ENCODE data around the gene FKBP3. TPM values are rescaled to one million over a fixed set of nuclear protein-coding genes. Genes with fewer than 3 reads are reported as not detected.

The FKBP3 gene
- total and polyA plus RNA-seq, 7 experiments from 2014 or later: 31.7 to 82.6 (median 55.4) TPM

- Mint-ChIP-seq H3K4me3 (no peak overlapping the region), H3K27me3 (no peaks in the 10 kb centered on the region), H3K9me3 (no peaks in the 10 kb centered on the region), H3K36me3 (no peaks in the 10 kb centered on the region), H3K27ac (peak overlapping the region in 1 of 9 donors; percentile 54), H3K4me1 (peaks cover 0 to 10% (median 8%) of the 10 kb centered on the region in 7 donors)
- H3K4me1 ChIP-seq (ENCODE audit: control insufficient read depth in 2 of 2, insufficient read depth in 2 of 2, low read length in 2 of 2): peaks cover 1 to 2% of the 10 kb centered on the region in 2 donors
- no peaks in the 10 kb centered on the region for H3K9me3 ChIP-seq (ENCODE audit: control insufficient read depth in 2 of 3, low read length in 3 of 3)
- no peak for DNase-seq
- intact Hi-C loops (cut with micrococcal nuclease): no loop called here
- H3K27me3 ChIP-seq (ENCODE audit: control insufficient read depth in 2 of 2, insufficient read depth in 2 of 2, low read length in 2 of 2): no peaks in the 10 kb centered on the region
- no peak for ATAC-seq
- ChIA-PET POLR2A (no interaction called here), CTCF (no interaction called here)
- no peaks in the 10 kb centered on the region for H3K36me3 ChIP-seq (ENCODE audit: control insufficient read depth in 2 of 3, insufficient read depth in 3 of 3, low read length in 3 of 3)
- no peak overlapping the region for H3K27ac ChIP-seq (ENCODE audit: low read depth, low read length)
- H3K4me3 ChIP-seq (ENCODE audit: low read length): no peak overlapping the region
Measured at GRCh38 chr14:45078323-45078722, 56.0 kb downstream of the FKBP3 start.

GRCh38 chr14:45073231-45073879 is 60.9 kb downstream of the FKBP3 start:
- ATAC-seq (no peak), DNase-seq (no peak)
- no peaks in the 10 kb centered on the region for H3K27me3 ChIP-seq (ENCODE audit: control insufficient read depth in 2 of 2, insufficient read depth in 2 of 2, low read length in 2 of 2)
- Mint-ChIP-seq H3K27me3 (no peaks in the 10 kb centered on the region), H3K4me1 (peaks cover 0 to 2% (median 0%) of the 10 kb centered on the region in 7 donors), H3K27ac (no peak overlapping the region), H3K9me3 (no peaks in the 10 kb centered on the region), H3K4me3 (no peak overlapping the region), H3K36me3 (peaks cover 0 to 12% (median 3%) of the 10 kb centered on the region in 5 donors)
- no peaks in the 10 kb centered on the region for H3K36me3 ChIP-seq (ENCODE audit: control insufficient read depth in 2 of 3, insufficient read depth in 3 of 3, low read length in 3 of 3)
- intact Hi-C loops (cut with micrococcal nuclease): no loop called here
- H3K4me1 ChIP-seq (ENCODE audit: control insufficient read depth in 2 of 2, insufficient read depth in 2 of 2, low read length in 2 of 2): no peaks in the 10 kb centered on the region
- H3K9me3 ChIP-seq (ENCODE audit: control insufficient read depth in 2 of 3, low read length in 3 of 3): no peaks in the 10 kb centered on the region
- CTCF ChIA-PET: no interaction called here
- no peak overlapping the region for H3K4me3 ChIP-seq (ENCODE audit: low read length)
- POLR2A ChIA-PET: interaction anchor here (0.7 kb wide), 1 partner anchor 9 kb away, joined by 4 read pairs; no protein-coding TSS in a partner anchor
- no peak overlapping the region for H3K27ac ChIP-seq (ENCODE audit: low read depth, low read length)

- ChIA-PET POLR2A (no interaction called here), CTCF (no interaction called here)
- no peak overlapping the region for H3K4me3 Mint-ChIP-seq
Measured at GRCh38 chr14:45072126-45072525, 62.2 kb downstream of the FKBP3 start.

GRCh38 chr14:45070215-45070614 is 64.1 kb downstream of the FKBP3 start:
- H3K4me3 ChIP-seq (ENCODE audit: low read length): no peak overlapping the region
- H3K36me3 ChIP-seq (ENCODE audit: control insufficient read depth in 2 of 3, insufficient read depth in 3 of 3, low read length in 3 of 3): no peaks in the 10 kb centered on the region
- H3K4me3 Mint-ChIP-seq: no peak overlapping the region
- H3K9me3 ChIP-seq (ENCODE audit: control insufficient read depth in 2 of 3, low read length in 3 of 3): no peaks in the 10 kb centered on the region
- no peak overlapping the region for H3K27ac Mint-ChIP-seq
- peaks cover 0 to 6% (median 0%) of the 10 kb centered on the region in 7 donors for H3K4me1 Mint-ChIP-seq
- H3K27ac ChIP-seq (ENCODE audit: low read depth, low read length): no peak overlapping the region
- H3K4me1 ChIP-seq (ENCODE audit: control insufficient read depth in 2 of 2, insufficient read depth in 2 of 2, low read length in 2 of 2): no peaks in the 10 kb centered on the region
- ATAC-seq: no peak
- no peaks in the 10 kb centered on the region for H3K27me3 ChIP-seq (ENCODE audit: control insufficient read depth in 2 of 2, insufficient read depth in 2 of 2, low read length in 2 of 2)
- no peaks in the 10 kb centered on the region for H3K9me3 Mint-ChIP-seq
- ChIA-PET CTCF (no interaction called here), POLR2A (no interaction called here)
- no peaks in the 10 kb centered on the region for H3K27me3 Mint-ChIP-seq
- intact Hi-C loops (cut with micrococcal nuclease): no loop called here
- peaks cover 0 to 13% (median 5%) of the 10 kb centered on the region in 5 donors for H3K36me3 Mint-ChIP-seq
- no peak for DNase-seq

More at GRCh38 chr14:45072126-45072525, 62.2 kb downstream of the FKBP3 start:
- Mint-ChIP-seq H3K4me1 (peaks cover 0 to 6% (median 0%) of the 10 kb centered on the region in 7 donors), H3K9me3 (no peaks in the 10 kb centered on the region), H3K27ac (no peak overlapping the region), H3K27me3 (no peaks in the 10 kb centered on the region), H3K36me3 (peaks cover 0 to 13% (median 5%) of the 10 kb centered on the region in 5 donors)
- no peak overlapping the region for H3K4me3 ChIP-seq (ENCODE audit: low read length)
- no peak for ATAC-seq
- H3K36me3 ChIP-seq (ENCODE audit: control insufficient read depth in 2 of 3, insufficient read depth in 3 of 3, low read length in 3 of 3): no peaks in the 10 kb centered on the region
- H3K27me3 ChIP-seq (ENCODE audit: control insufficient read depth in 2 of 2, insufficient read depth in 2 of 2, low read length in 2 of 2): no peaks in the 10 kb centered on the region
- H3K9me3 ChIP-seq (ENCODE audit: control insufficient read depth in 2 of 3, low read length in 3 of 3): no peaks in the 10 kb centered on the region
- no peak for DNase-seq
- intact Hi-C loops (cut with micrococcal nuclease): no loop called here
- H3K4me1 ChIP-seq (ENCODE audit: control insufficient read depth in 2 of 2, insufficient read depth in 2 of 2, low read length in 2 of 2): no peaks in the 10 kb centered on the region
- no peak overlapping the region for H3K27ac ChIP-seq (ENCODE audit: low read depth, low read length)

- H3K9me3 Mint-ChIP-seq: no peaks in the 10 kb centered on the region
- no peaks in the 10 kb centered on the region for H3K9me3 ChIP-seq (ENCODE audit: control insufficient read depth in 2 of 3, low read length in 3 of 3)
- H3K27me3 ChIP-seq (ENCODE audit: control insufficient read depth in 2 of 2, insufficient read depth in 2 of 2, low read length in 2 of 2): no peaks in the 10 kb centered on the region
- ATAC-seq: no peak
- intact Hi-C loops (cut with micrococcal nuclease): no loop called here
- H3K4me3 Mint-ChIP-seq: no peak overlapping the region
- ChIA-PET CTCF (no interaction called here), POLR2A (no interaction called here)
- peaks cover 0 to 6% (median 0%) of the 10 kb centered on the region in 7 donors for H3K4me1 Mint-ChIP-seq
- no peaks in the 10 kb centered on the region for H3K27me3 Mint-ChIP-seq
- no peaks in the 10 kb centered on the region for H3K4me1 ChIP-seq (ENCODE audit: control insufficient read depth in 2 of 2, insufficient read depth in 2 of 2, low read length in 2 of 2)
- DNase-seq: no peak
- H3K36me3 ChIP-seq (ENCODE audit: control insufficient read depth in 2 of 3, insufficient read depth in 3 of 3, low read length in 3 of 3): no peaks in the 10 kb centered on the region
- peaks cover 0 to 19% (median 10%) of the 10 kb centered on the region in 5 donors for H3K36me3 Mint-ChIP-seq
- H3K27ac ChIP-seq (ENCODE audit: low read depth, low read length): no peak overlapping the region
- H3K27ac Mint-ChIP-seq: no peak overlapping the region
- no peak overlapping the region for H3K4me3 ChIP-seq (ENCODE audit: low read length)
Measured at GRCh38 chr14:45068396-45068795, 65.9 kb downstream of the FKBP3 start.

GRCh38 chr14:45066667-45067066 is 67.6 kb downstream of the FKBP3 start:
- Mint-ChIP-seq H3K36me3 (peaks cover 0 to 22% (median 10%) of the 10 kb centered on the region in 5 donors), H3K4me3 (no peak overlapping the region), H3K9me3 (no peaks in the 10 kb centered on the region), H3K4me1 (peaks cover 0 to 6% (median 2%) of the 10 kb centered on the region in 7 donors), H3K27me3 (no peaks in the 10 kb centered on the region), H3K27ac (no peak overlapping the region)
- H3K9me3 ChIP-seq (ENCODE audit: control insufficient read depth in 2 of 3, low read length in 3 of 3): no peaks in the 10 kb centered on the region
- ChIA-PET CTCF (no interaction called here), POLR2A (no interaction called here)
- no peak overlapping the region for H3K4me3 ChIP-seq (ENCODE audit: low read length)
- no peaks in the 10 kb centered on the region for H3K4me1 ChIP-seq (ENCODE audit: control insufficient read depth in 2 of 2, insufficient read depth in 2 of 2, low read length in 2 of 2)
- ATAC-seq (no peak), DNase-seq (no peak)
- intact Hi-C loops (cut with micrococcal nuclease): no loop called here
- H3K27me3 ChIP-seq (ENCODE audit: control insufficient read depth in 2 of 2, insufficient read depth in 2 of 2, low read length in 2 of 2): no peaks in the 10 kb centered on the region
- no peaks in the 10 kb centered on the region for H3K36me3 ChIP-seq (ENCODE audit: control insufficient read depth in 2 of 3, insufficient read depth in 3 of 3, low read length in 3 of 3)
- no peak overlapping the region for H3K27ac ChIP-seq (ENCODE audit: low read depth, low read length)

- ChIA-PET POLR2A (no interaction called here), CTCF (no interaction called here)
- Mint-ChIP-seq H3K36me3 (peaks cover 0 to 22% (median 14%) of the 10 kb centered on the region in 5 donors), H3K9me3 (no peaks in the 10 kb centered on the region), H3K27me3 (no peaks in the 10 kb centered on the region), H3K27ac (no peak overlapping the region), H3K4me1 (peaks cover 0 to 6% (median 4%) of the 10 kb centered on the region in 7 donors), H3K4me3 (no peak overlapping the region)
- no peak for DNase-seq
- no peak for ATAC-seq
- Histone ChIP-seq H3K36me3 (ENCODE audit: control insufficient read depth in 2 of 3, insufficient read depth in 3 of 3, low read length in 3 of 3) (no peaks in the 10 kb centered on the region), H3K4me3 (ENCODE audit: low read length) (no peak overlapping the region), H3K4me1 (ENCODE audit: control insufficient read depth in 2 of 2, insufficient read depth in 2 of 2, low read length in 2 of 2) (no peaks in the 10 kb centered on the region), H3K9me3 (ENCODE audit: control insufficient read depth in 2 of 3, low read length in 3 of 3) (no peaks in the 10 kb centered on the region), H3K27me3 (ENCODE audit: control insufficient read depth in 2 of 2, insufficient read depth in 2 of 2, low read length in 2 of 2) (no peaks in the 10 kb centered on the region), H3K27ac (ENCODE audit: low read depth, low read length) (no peak overlapping the region)
- intact Hi-C loops (cut with micrococcal nuclease): no loop called here
Measured at GRCh38 chr14:45065956-45066355, 68.3 kb downstream of the FKBP3 start.
